GM04503 (cell line): ENCODE data around the gene PARP11.

ENCODE experiments used
- DNase-seq: peaks from one replicate; pipeline ENCODE4 v3.0.0-alpha.2; 2012; ENCODE audit warnings: low read depth

PARP11 gene, protein sequence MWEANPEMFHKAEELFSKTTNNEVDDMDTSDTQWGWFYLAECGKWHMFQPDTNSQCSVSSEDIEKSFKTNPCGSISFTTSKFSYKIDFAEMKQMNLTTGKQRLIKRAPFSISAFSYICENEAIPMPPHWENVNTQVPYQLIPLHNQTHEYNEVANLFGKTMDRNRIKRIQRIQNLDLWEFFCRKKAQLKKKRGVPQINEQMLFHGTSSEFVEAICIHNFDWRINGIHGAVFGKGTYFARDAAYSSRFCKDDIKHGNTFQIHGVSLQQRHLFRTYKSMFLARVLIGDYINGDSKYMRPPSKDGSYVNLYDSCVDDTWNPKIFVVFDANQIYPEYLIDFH

DNA sequence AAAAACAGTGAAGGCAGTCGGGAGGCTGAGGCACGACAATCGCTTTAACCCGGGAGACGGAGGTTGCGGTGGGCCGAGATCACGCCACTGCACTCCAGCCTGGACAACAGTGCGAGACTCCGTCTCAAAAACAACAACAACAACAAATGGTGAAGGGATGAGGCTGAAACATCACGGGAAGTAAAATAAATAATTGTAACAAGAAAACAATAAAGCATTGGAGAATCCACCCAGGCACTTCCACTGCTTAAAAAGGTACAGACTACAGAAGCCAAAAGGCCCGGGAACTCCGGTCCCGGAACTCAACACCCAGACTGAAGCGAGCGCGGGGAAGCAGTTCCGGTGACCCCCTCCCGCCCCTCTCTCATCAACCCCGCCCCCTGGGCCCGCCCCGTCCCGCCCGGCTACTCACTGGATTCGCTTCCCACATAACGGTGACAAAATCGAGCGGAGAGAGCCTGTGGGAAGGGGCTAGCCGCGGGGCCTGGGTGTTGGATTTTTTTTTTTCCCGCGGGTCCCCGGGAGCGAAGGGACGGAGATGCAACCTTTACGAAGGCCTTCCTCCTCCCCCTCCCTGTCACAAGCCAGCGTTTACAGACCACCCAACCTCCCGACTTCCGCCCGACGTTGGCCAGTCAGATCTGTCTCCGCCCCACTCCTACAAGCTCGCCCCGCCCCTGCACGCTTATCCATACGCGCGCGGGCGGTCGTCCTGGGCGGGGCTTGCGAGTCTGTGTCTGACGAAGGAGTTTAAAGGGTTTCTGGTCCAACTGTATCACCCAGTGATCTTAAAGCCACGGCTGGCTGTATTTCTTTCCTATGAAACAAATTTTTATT, at the start of gene PARP11:
PARP11 (minus strand) TSS at position 600 of the 837 bp plus-strand sequence; CDS start at position 430, 170 bp downstream.
- DNase-seq: peak; percentile 62

DNA sequence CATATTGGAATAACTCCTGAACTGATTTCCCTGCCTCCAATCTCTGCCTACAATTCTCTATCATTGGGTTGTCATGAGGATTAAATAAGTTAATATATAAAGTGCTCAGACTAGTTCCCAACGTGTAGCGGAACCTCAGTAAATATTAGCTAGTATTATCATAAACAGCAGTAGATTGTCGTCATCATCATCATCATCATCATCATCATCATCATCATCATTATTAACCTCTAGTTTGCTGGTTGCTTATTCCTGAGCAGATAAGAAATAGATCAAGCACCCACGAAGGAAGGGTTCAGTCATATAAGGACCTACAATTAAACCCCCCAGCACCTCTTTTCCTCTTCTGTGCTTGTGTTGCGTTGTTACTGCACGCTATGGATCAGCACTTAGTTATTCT, 48.8 kb upstream of the PARP11 start:
- DNase-seq: no peak

DNA sequence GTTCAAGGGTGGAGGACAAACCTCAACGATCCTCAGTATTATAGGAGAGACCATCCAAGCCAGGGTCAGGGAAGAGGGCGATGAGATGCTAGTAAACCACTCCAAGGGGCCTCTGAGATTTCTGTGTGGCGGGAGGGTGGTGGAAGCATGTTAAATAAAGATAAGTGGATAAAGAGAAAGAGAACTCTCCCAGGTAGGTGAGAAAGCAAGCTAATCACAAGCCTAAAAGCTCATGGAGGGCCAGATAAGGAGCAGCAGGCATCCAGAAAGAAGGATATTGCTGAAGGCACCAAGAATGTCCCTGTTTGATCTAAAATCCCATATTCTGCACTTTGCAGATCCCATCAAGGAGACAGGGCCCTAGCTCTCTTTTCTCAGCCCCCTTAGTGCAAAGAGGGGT, 48.3 kb upstream of the PARP11 start:
- DNase-seq: no peak

DNA sequence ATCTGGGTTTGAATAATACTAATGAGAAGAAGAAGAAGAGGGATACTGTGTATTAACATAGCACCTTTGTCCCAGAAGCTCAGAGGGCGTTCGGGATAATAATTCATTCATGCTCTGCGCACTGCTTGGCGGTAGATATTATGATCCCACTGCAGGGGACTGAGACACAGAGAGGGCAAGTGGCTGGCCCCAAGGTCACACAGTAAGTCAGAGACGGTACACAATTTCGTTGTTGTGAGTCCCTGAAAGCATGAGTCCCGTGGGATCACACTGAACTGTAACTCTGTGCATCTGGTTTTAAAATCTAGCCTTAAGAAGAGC, 47.9 kb upstream of the PARP11 start:
- DNase-seq: no peak

DNA sequence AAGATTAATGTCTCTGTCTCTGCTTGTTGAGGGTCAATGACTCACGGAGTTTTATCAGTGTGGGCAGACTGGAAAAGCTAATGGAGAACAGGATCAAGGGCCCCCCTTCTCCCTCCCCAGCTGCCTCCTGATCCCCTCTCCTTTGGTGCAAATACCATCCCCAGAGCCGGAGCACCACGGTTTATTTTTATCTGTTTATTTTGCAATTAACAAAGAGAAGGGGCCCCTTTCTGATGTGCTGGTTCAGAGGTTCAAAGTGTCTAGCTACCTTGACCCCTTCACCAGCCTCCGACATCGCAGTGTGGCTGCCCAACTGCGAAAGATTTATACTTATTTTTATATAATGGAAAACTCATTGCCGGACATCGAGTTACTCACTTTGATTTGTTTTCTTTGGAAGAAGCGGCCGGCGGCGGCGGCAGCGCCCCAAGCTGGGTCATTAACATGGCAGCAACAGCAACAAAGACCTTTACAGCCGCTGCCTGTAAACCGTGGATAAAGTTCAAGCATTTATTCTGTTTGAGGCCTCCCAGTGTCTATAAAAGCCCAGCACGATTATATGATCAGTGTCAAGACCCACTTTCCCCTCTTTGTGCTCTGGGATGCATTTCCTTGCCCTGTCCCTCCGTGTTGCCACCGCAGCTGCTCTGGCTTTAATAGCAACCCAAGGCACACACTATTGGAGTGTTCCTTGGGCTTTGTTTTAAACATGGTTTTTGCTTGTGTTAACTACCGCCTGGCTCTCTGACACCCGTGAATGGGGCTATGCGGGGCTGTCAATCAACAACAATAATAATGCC, 47.4 kb upstream of the PARP11 start:
- DNase-seq: no peak

DNA sequence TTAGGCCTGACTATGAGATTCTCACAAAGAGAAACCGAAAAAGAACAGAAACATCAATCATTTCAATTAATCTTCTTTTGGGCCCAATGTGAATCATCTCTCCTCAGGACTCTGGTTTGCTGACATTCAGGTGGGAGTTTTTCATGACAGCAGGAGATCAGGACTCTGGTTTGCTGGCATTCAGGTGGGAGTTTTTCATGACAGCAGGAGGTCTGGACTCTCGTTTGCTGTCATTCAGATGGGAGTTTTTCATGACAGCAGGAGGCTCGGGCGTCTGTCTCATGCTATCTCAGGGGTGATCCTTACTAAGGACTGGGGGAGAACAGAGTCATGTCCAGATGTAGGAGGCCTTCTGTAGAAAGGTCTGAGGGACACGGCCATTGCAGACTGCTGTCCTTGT, 40.1 kb upstream of the PARP11 start:
- DNase-seq: no peak

DNA sequence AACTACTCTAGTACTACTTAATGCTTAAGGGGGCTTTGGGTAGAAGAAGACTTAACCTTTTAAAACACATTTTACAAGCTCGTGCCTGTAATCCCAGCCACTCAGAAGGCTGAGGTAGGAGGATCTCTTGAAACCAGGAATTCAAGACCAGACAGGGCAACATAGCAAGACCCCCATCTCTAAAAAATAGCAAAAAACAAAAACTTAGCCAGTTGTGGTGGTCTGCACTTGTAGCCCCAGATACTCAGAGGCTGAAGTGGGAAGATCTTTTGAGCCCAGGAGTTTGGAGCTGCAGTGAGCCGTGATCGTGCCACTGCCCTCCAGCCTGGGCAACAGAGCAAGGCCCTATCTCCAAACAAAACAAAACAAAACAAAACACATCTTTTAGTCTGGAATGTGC, 39.7 kb upstream of the PARP11 start:
- DNase-seq: no peak

DNA sequence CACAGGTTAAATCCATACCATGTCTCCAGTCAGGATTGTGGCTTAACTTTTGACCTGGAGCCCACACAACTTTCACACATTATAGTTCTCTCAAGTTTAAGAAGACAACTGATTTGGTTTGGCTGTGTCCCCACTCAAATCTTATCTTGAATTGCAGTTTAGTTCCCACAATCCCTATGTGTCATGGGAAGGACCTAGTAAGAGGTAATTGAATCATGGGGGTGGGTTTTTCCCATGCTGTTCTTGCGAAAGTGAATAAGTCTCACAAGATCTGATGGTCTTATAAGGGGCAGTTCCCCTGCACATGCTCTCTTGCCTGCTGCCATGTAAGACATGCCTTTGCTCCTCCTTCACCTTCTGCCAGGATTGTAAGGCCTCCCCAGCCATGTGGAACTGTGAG, 38.2 kb upstream of the PARP11 start:
- DNase-seq: no peak

DNA sequence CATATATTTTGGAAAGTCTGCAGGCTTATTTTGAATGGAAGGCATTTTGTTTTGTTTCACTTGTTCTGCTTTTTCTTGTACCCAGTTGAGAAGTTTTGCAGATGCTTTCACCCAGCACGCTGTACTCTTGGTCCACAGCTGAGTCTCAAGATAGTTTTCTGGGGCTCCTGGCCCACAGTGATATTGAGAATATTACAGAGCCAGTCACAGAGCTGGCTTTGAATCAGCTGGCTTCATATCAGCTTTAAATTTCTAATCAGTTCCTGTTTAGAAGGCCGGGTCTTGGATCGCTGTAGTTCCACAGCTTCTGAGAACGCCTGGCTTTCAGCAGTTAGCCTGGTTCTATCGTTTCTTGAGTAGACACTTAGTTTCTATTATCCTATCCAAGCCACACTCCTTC, 32.5 kb upstream of the PARP11 start:
- no peak for DNase-seq

DNA sequence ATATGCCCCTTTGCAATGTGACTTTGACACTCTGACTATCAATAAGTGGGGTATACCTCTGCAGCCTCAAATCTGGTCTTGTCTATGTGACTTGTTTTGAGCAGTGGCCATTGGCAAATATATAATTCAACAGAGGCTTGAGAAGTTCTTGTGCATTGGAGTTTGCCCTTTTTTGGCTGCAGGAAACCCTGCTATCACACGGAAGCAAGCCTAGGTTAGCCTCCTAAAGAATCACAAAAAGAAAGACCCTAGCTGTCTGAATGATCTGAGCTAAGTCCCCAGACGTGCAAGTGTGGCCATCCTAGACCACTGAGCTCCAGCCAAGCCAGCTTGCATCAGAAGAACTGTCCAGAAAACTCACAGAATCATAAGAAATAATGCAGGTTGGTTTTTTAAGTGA, 31.8 kb upstream of the PARP11 start:
- no peak for DNase-seq

DNA sequence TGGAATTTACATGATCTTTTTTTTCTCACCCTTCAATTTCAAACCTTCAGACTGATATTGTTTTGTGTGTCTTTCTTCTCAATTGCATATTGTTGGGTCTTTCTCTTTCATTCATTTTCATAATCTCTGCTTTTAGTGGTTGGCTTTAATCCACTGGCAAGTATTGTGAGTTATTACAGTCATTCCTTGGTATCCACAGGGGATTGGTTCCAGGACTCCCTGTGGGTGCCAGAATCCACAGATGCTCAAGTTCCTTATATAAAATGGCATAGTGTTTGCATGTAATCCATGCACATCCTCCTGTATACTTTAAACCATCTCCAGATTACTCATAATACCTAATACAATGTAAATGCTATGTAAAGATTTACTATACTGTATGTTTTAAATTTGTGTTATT, 29.7 kb upstream of the PARP11 start:
- no peak for DNase-seq

DNA sequence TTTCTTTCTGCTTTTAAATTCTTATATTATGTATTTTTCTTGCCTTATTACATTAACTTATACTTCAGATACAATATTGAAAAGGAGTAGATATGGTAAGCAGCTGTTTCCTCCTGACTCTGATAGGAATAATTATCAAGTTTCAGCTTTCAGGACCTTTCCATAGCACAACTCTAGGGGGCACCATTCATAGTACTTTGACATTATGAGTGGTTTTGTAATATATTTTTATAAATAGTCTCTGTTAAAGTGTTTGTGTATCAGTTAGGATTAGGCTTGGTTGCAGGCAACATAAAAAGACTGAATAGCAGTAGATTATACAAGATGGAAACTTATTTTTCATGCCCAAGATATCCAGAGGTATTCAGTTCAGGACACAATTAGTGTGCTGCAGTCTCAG, 27.9 kb upstream of the PARP11 start:
- no peak for DNase-seq

DNA sequence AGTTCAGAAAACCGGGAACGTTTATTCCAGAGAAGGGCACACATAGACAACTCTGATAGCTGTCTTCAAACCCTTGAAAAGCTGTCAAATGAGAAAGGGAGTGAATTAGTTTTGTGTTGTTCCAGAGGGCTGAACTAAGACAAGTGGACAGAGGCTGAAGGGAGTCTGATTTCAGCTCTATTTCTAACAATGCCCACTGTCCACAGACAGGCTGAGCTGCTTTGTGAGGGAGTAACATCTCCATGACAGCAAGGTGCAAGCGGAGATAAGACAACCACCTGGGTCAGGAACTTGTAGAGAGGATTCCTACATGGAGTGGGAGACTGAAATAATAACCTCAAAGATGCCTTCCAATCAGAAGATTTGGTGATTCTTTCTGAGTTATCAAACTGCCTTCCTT, 25.6 kb upstream of the PARP11 start:
- no peak for DNase-seq

DNA sequence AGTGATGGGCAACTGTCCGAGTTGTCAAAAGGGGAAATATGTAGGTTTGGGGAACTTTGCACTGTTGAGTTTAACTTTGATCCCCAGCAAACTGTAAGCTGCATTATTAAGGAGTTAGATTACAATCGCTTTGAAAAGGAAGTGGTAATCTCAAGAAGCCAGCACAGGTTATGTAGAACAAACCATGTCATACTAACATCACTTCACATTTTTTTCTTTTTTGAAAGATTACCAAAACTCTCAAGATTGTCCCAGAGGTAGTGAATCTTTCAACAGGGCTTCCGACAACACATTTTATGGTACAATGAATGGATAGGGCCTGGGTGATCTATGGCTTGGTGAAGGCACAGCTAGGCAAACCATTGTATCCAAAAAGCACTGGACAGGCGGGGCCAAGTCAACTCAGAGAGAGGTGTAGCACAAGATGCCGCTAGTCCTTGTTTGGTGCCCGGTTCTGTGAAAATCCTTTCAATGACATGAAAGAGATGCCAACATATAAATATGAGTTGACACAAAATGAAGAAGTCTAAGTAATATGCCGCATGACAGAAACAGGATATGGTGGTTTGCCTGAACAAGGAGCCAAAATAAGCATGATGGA, 24.3 kb upstream of the PARP11 start:
- DNase-seq: no peak

DNA sequence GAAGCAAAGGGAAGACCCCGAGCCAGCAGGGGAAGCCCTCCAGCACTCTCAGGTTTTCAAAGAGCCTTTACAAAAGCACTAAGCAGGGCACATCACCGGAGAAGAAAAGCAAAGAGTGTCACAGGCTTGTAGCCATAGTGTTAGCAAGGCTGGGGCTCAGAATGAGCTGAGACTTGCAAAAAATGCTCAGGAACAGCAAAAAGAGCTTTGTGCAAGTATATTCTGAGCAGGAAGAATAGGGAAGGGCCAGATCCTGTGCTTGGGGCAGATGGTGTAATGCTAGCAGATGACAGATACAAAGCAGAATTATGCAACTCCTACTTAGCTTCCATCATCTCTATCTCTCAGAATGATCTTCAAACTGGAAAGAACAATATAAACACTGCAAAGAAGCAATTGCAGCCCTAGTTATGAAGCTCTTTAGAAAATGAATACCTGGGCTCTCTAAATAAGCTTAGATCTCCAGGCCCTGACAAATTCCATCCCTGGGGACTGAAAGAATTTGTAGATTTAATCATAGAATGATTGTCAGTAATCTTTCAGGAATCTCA, 23.7 kb upstream of the PARP11 start:
- no peak for DNase-seq

DNA sequence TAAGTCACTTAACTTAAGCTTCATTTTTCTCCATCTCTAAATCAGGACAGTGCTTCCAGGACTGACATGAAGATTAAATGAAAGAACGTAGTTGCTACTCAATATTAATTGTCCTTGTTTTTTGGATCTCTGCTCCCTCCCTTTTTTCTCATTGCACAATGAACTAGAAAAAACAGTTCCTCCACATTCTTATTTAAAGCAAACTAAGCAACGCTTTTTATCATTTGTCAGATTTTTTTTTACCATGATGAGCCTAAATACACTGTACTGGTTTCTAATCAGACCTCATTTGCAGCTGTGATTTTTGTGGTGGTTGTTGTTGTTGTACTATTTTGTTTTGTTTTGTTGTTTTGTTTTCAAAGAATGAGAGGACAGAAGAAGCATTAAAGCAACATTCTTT, 23.2 kb upstream of the PARP11 start:
- no peak for DNase-seq

DNA sequence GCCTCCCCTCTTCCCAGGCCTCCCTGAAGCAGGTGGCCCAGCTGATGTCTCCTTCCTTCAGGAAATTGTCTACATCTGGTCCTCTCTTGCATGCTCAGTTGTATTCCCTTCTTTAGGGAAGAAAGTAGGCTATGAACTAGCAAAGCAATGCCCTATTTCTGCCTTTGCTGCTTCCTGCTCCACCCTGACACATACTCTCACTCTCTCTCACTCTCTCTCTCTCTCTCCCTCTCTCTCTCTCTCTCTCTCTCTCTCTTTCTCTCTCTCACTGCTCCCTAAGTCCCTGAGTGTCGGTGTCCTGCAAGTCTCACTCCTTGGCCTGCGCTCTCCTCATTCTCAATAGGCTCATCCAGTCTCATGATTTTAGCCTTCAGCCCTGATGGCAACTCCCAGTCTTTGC, 19.4 kb upstream of the PARP11 start:
- DNase-seq: no peak

DNA sequence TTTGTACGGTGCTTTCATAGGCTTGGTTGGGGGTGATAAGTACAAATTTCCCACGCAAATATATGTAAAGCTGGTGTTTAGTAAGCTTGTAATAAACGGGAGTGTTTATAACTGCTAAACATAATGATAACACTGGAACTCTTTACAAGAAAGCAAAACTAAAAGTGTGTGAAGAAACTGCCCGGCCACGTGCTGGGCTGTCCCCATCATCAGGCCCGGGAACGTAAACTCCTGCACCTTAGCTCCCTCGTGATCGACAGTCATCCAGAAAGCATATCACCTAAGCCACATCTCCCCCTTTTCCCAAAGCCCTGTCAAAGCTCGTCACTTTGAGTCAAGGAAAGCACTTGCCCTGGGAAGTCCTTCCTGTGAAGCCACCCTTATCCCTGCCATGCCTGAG, 18.0 kb upstream of the PARP11 start:
- DNase-seq: no peak

DNA sequence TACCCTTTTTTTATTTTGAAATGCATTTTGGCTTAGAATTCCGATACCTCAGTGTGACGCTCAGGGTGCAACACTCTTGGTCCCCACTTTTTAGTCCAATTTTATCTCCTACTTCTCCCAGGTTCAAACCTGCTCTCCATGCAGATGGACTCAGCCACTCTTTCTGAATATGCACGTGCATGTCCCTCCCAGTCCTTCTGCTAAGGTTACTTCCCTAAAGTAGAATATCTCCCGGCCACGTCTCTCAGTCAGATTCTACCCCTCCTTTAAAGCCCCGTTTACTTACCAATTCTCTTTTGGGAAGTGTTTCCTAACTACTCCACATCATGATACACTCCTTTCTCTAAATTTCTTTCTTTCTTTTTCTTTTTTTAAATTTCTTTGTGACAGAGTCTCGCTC, 15.5 kb upstream of the PARP11 start:
- no peak for DNase-seq

DNA sequence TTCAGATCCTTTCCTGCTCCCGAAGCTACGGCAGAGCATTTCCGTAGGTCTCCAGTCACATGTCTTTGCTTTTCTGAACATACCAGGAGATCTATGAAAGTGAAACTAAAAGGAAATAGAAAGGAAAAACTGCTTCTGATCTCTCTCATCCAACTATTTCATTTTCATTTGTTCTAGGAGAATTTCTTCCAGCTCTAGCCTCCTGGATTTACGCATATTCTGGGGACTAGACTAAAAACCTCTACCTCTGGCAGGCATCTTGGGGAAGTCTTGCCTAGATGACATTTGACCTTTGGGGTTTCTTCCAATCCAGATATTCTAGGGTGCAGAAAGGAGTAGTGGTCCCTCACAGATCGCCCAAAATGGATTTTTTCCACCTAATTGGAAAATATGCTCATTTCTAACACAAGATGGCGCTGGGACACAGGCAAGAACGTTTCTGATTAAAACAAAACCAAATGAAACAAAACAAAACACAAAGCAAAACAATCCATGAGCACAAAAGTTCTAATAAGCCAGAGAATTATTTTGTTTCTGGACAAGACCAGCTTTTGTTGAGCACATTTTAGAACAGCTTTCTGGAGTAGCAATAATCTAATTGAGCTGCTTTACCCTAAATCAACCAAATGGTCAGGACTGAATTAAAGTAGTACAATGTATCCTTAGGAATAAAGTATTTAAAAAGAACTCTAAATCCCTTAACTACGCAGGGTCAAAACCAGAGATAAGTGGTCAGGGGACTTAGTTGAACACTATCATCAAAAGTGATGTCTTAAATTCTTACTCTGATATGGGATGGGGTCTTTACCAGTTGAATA, 12.3 kb upstream of the PARP11 start:
- DNase-seq: peak; percentile 0

DNA sequence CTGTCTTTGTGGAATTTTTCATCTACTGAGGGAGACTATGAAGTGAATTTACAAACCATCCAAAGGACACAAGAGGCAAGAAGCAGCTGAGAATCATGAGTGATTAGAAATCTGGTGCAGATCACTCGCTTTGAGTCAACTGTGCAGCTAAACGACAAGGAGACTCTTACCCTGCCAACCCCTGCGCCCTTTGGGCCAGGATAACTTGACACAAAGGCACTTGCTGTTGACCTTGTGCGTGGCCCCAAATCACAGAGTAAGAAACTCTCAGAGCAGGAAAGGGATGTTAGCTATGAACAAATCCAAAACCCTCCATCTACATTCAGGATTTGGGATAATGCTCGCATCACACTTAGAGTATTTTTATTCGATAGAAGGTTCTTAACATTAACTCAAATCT, 11.5 kb upstream of the PARP11 start:
- DNase-seq: no peak
